Gastroesophageal sphincter (tissue), 4 donors: Measurements from ENCODE around the gene SLC4A11. TPM values are rescaled to one million over a fixed set of nuclear protein-coding genes. Genes with fewer than 3 reads are reported as not detected.

Experiments used
- ATAC-seq: fragments of 150-250 bp; one replicate; pipeline ENCODE4 v1.9.1; 2016; ENCODE audit warnings: mild to moderate bottlenecking, moderate library complexity
- H3K27ac ChIP-seq, 4 donors: fragments of 200-600 bp; sonication (generic) in 3 of 4; 1 replicate in 3 of 4; 2 replicates in 1 of 4; pipeline ENCODE4 v1.5.1; 2016 to 2019
- H3K27me3 ChIP-seq: fragments of 200-600 bp; sonication (generic); one replicate; pipeline ENCODE4 v1.5.1; 2019
- H3K36me3 ChIP-seq, 2 donors: fragments of 200-600 bp; sonication (generic); one replicate each; pipeline ENCODE4 v1.5.1; 2019; ENCODE audit warnings: control low read depth in 1 of 2
- H3K4me1 ChIP-seq, 3 donors: fragments of 200-600 bp; sonication (generic); 1 replicate in 2 of 3; 2 replicates in 1 of 3; pipeline ENCODE4 v1.5.1; 2016 to 2019; ENCODE audit warnings: control low read depth in 2 of 3
- H3K4me3 ChIP-seq, 2 donors: fragments of 200-600 bp; sonication (generic); one replicate each; pipeline ENCODE4 v1.5.1; 2019; ENCODE audit warnings: mild to moderate bottlenecking in 1 of 2, moderate library complexity in 1 of 2
- H3K9me3 ChIP-seq, 3 donors: fragments of 200-600 bp; sonication (generic); one replicate each; pipeline ENCODE4 v1.5.1; 2017 to 2019; ENCODE audit warnings: control low read depth in 2 of 3
- EP300 ChIP-seq: sonication (generic); formaldehyde crosslinking; IDR thresholded peaks from one replicate; pipeline ENCODE4 v1.6.1; 2017; ENCODE audit warnings: antibody characterized with exemption, mild to moderate bottlenecking
- POLR2A ChIP-seq, 2 donors: fragments of 450-650 bp; IDR thresholded peaks; one replicate each; pipeline ENCODE4 v1.6.1; 2017; ENCODE audit warnings: antibody characterized with exemption in 2 of 2, mild to moderate bottlenecking in 2 of 2, moderate library complexity in 1 of 2
- POLR2AphosphoS5 ChIP-seq: sonication (generic); formaldehyde crosslinking; IDR thresholded peaks from one replicate; pipeline ENCODE4 v1.6.1; 2017; ENCODE audit warnings: antibody characterized with exemption
- WGBS, 2 donors: methylation state at CpG; one replicate each; pipeline ENCODE4 v1.1.5; 2018; ENCODE audit warnings: low coverage in 1 of 2; 5-methylcytosine and 5-hydroxymethylcytosine counted together
- total RNA-seq, 4 donors: library from RNA; depleted of rRNA; stranded (reverse); fragments of >200 nt; gene quantifications; one replicate each; pipeline ENCODE4 v1.1.0, GENCODE V29; 2016
- TF ChIP-seq, protein P1 (sequence below), 4 experiments: fragments of 200-600 bp in 2 of 4; fragments of 450-650 bp in 2 of 4; sonication (generic) in 1 of 4; IDR thresholded peaks; one replicate each; pipeline ENCODE4 v1.5.1; 2017 to 2019; ENCODE audit warnings: antibody characterized with exemption in 4 of 4, mild to moderate bottlenecking in 2 of 4, moderate library complexity in 2 of 4

Gene SLC4A11
- total RNA-seq, 4 donors from 2014 or later, result 0.31 to 3.3 (median 0.62) TPM; not detected in 1

DNA sequence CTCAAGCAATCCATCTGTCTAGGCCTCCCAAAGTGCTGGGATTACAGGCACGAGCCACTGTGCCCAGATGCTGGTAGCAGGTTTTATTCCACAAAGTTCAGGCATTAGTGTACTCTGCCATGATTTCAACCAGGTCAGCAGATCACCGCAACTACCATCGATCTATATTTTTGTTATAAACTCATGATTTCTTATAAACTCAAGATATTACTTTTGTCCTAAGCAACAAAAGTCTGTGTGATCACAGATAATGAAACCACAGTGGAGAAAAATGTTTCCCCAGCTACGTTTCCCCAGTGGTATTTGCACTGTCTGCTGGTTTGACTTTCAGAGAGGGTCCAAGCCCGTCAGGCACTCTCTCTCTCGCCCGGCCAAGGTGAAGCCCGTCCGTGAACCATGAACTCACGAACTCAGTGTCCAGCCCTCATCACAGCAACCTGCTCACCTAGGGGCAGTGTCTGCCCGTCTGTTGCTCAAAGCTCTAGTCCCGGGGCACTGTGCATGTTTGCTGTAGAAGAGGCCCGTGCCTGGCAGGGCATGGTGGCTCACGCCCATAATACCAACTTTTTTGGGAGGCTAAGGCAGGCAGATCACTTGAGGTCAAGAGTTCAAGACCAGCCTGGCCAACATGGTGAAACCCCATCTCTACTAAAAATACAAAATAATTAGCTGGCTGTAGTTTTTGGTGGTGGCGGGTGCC, 7.0 kb downstream of the SLC4A11 start:
- WGBS, 2 donors, result 85 to 100% methylated on average over 3 to 10 of the region's 15 CpGs

DNA sequence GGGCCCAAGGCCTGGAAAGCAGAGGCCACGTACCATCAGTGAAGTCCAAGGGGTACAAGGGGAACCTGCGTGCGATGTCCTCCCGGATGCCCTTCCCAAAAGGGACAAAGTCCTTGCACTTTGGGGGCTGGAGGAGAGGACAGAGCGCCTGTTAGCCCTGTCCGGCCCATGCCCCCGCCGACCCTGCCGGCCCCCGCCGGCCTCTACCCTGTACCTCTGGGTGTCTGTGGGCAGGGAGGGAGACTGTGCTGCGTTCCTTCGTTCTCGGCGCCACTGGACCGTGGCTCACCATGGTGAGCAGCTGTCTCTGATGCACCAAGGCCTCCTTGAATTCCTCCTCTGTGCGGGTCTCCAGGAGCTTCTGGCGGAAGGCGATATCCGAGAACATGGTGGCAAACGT, 7.9 kb downstream of the SLC4A11 start:
- Histone ChIP-seq H3K27me3 (peaks cover 27% of the 10 kb centered on the region), H3K9me3 (no peaks in the 10 kb centered on the region), H3K36me3 (peaks cover 0 to 10% of the 10 kb centered on the region in 2 donors), H3K4me3 (no peak overlapping the region), H3K27ac (no peak overlapping the region), H3K4me1 (no peaks in the 10 kb centered on the region)
- WGBS, 2 donors, result 98% methylated on average over 9 of the region's 21 CpGs; no CpG with 5 or more reads in 1 of the 2 donors
- TF ChIP-seq, protein P1, sequence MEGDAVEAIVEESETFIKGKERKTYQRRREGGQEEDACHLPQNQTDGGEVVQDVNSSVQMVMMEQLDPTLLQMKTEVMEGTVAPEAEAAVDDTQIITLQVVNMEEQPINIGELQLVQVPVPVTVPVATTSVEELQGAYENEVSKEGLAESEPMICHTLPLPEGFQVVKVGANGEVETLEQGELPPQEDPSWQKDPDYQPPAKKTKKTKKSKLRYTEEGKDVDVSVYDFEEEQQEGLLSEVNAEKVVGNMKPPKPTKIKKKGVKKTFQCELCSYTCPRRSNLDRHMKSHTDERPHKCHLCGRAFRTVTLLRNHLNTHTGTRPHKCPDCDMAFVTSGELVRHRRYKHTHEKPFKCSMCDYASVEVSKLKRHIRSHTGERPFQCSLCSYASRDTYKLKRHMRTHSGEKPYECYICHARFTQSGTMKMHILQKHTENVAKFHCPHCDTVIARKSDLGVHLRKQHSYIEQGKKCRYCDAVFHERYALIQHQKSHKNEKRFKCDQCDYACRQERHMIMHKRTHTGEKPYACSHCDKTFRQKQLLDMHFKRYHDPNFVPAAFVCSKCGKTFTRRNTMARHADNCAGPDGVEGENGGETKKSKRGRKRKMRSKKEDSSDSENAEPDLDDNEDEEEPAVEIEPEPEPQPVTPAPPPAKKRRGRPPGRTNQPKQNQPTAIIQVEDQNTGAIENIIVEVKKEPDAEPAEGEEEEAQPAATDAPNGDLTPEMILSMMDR (IDR thresholded peaks at IDR 0.05), result no peak
- TF ChIP-seq POLR2AphosphoS5 (no peak), POLR2A (IDR thresholded peaks at IDR 0.05) (no peak), EP300 (no peak)
- no peak for ATAC-seq

More for the DNA sequence above, 7.0 kb downstream of the SLC4A11 start:
- TF ChIP-seq, protein P1 (IDR thresholded peaks at IDR 0.05), result no peak
- TF ChIP-seq POLR2A (IDR thresholded peaks at IDR 0.05), result no peak
- TF ChIP-seq EP300, result no peak
- no peak for TF ChIP-seq POLR2AphosphoS5
- ATAC-seq, result no peak
- Histone ChIP-seq H3K36me3 (peaks cover 0 to 3% of the 10 kb centered on the region in 2 donors), H3K9me3 (no peaks in the 10 kb centered on the region), H3K27me3 (peaks cover 36% of the 10 kb centered on the region), H3K27ac (no peak overlapping the region), H3K4me3 (no peak overlapping the region), H3K4me1 (no peaks in the 10 kb centered on the region)

DNA sequence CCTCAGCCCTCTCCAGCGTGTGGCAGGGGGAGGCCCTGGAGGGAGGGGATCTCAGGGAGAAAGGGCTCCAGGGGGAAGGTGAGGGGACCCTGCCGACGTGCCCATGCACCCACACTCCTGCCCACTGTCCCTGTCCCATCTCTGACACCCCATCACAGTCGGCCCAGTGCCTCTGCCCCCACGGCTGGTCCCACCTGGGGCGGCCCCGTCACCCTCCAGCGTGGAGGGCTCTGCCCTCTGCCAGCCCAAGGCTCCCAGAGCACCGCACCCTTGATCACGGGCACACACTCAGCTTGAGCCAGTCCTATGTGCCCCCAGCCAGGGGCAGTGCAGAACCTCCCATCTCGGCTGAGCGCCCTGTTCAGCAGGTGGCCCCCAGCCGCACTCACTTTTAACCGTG, 9.2 kb downstream of the SLC4A11 start:
- no peak for TF ChIP-seq POLR2A (IDR thresholded peaks at IDR 0.05)
- TF ChIP-seq EP300, result no peak
- TF ChIP-seq POLR2AphosphoS5, result no peak
- TF ChIP-seq, protein P1 (IDR thresholded peaks at IDR 0.05), result no peak
- ATAC-seq, result no peak
- Histone ChIP-seq H3K4me1 (no peaks in the 10 kb centered on the region), H3K36me3 (peaks cover 0 to 13% of the 10 kb centered on the region in 2 donors), H3K4me3 (no peak overlapping the region), H3K27me3 (peaks cover 14% of the 10 kb centered on the region), H3K27ac (no peak overlapping the region), H3K9me3 (no peaks in the 10 kb centered on the region)
- 70% methylated on average over 2 of the region's 14 CpGs; no CpG with 5 or more reads in 1 of the 2 donors for WGBS, 2 donors

DNA sequence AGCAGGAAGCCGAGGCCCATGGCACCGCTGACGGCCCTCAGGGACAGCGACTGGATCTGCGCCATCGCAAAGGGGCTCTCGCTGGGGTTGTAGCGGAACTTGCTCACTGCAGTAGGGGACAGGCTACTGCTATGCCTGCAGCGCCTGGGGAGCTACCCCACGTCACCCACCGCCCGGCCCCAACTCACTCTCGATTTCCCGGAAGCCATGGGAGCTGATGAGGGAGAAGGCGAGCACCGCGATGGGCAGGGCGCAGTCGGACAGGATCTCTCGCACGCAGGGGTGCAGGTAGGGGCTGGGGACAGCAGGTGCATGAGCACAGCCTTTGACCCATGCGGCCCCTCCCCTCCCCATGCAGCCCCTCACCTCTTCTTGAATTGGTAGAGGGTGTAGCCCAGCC, 9.8 kb downstream of the SLC4A11 start:
- WGBS, 2 donors, result 87% methylated on average over 10 of the region's 22 CpGs; no CpG with 5 or more reads in 1 of the 2 donors
- H3K27ac ChIP-seq, result no peak overlapping the region
- no peak for ATAC-seq
- H3K4me3 ChIP-seq, result no peak overlapping the region
- H3K9me3 ChIP-seq, result no peaks in the 10 kb centered on the region
- H3K36me3 ChIP-seq, result peaks cover 0 to 19% of the 10 kb centered on the region in 2 donors
- H3K4me1 ChIP-seq, result no peaks in the 10 kb centered on the region
- TF ChIP-seq POLR2AphosphoS5 (no peak), POLR2A (IDR thresholded peaks at IDR 0.05) (no peak), EP300 (no peak)
- TF ChIP-seq, protein P1 (IDR thresholded peaks at IDR 0.05), result no peak
- peaks cover 8% of the 10 kb centered on the region for H3K27me3 ChIP-seq

DNA sequence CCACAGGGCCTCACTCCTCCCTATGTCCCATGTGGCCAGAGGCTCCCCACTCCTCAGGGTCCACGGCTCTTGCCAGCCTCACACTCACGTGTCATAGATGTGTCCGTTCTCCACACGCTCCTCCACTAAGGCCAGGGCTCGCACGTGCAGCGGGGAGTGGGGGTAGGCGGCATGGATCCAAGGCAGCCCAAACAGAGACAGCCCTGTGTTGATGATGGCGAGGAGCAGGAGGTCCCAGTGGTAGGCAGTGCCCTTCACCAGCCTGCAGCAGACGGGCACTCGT, 10.3 kb downstream of the SLC4A11 start:
- Histone ChIP-seq H3K36me3 (peaks cover 0 to 24% of the 10 kb centered on the region in 2 donors), H3K27me3 (peaks cover 3% of the 10 kb centered on the region), H3K4me3 (no peak overlapping the region), H3K27ac (no peak overlapping the region), H3K9me3 (no peaks in the 10 kb centered on the region), H3K4me1 (no peaks in the 10 kb centered on the region)
- WGBS, 2 donors, result 100% methylated on average over 1 of the region's 11 CpGs; no CpG with 5 or more reads in 1 of the 2 donors
- TF ChIP-seq POLR2AphosphoS5 (no peak), POLR2A (IDR thresholded peaks at IDR 0.05) (no peak), EP300 (no peak)
- TF ChIP-seq, protein P1 (IDR thresholded peaks at IDR 0.05), result no peak
- no peak for ATAC-seq
